ENCODE measurements around the gene LYSET.
A peak's percentile ranks its signal among the peaks of the same experiment; 100 is the strongest.
"Not testable (repeated sequence)": the region's sequence is repeated elsewhere in the genome, so short reads cannot be mapped to it uniquely, and the experiment has no call there.

The LYSET gene

DNA sequence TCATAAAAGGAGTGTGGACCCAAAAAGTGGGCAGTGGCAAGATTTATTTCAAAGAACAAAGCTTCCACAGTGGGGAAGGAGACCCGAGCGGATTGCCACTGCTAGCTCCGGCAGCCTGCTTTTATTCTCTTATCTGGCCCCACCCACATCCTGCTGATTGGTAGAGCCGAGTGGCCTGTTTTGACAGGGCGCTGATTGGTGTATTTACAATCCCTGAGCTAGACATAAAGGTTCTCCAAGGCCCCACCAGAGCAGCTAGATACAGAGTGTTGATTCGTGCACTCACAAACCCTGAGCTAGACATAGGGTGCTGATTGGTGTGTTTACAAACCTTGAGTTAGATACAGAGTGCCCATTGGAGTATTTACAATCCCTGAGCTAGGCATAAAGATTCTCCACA is 15.5 kb upstream of the LYSET start:
- DNase-seq = not testable (repeated sequence)

DNA sequence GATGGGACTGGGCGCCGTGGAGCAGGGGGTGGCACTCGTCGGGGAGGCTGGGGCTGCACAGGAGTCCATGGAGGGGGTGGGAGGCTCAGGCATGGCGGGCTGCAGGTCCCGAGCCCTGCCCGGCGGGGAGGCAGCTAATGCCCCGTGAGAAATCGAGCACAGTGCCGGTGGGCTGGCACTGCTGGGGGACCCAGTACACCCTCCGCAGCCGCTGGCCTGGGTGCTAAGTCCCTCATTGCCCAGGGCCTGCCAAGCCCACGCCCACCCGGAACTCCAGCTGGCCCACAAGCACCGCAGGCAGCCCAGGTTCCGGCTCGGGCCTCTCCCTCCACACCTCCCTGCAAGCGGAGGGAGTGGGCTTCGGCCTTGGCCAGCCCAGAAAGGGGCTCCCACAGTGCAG is 15.0 kb upstream of the LYSET start:
- DNase-seq = not testable (repeated sequence)

DNA sequence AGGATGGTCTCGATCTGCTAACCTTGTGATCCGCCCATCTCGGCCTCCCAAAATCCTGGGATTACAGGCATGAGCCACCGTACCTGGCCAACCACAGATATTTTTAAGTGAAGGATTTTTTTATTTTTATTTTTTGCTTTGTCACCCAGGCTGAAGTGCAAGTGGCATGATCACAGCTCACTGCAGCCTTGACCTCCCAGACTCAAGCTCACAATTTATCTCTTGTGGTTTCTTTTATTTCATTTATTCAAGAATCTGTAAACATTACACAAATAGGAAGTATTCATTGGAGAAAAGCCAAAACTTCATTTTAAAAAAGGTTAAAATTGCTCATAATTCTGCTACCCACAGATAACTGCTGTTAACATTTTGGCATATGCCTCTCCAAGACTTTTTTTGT is 13.7 kb upstream of the LYSET start:
- no peak for DNase-seq

GRCh38 chr14:93173943-93174395 is 11.1 kb upstream of the LYSET start:
- no peak for DNase-seq

GRCh38 chr14:93174731-93175130 is 10.4 kb upstream of the LYSET start:
- DNase-seq = not testable (repeated sequence)

DNA sequence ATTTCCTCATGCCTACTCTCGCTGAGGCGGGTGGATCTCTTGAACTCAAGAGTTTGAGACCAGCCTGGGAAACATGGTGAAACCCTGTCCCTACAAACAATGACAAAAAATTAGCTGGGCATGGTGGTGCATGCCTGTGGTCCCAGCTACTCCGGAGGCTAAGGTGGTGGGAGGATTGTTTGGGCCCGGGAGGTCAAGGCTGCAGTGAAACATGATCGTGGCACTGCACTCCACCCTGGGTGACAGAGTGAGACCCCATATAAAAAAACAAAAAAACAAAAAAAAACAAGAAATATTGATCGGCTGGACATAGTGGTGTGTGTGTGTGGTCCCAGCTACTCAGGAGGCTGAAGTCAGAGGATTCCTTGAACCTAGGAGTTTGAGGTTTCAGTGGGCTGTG is 9.6 kb upstream of the LYSET start:
- DNase-seq = no peak

GRCh38 chr14:93183596-93184317 is 1.4 kb upstream of the LYSET start:
- DNase-seq = no peak

DNA sequence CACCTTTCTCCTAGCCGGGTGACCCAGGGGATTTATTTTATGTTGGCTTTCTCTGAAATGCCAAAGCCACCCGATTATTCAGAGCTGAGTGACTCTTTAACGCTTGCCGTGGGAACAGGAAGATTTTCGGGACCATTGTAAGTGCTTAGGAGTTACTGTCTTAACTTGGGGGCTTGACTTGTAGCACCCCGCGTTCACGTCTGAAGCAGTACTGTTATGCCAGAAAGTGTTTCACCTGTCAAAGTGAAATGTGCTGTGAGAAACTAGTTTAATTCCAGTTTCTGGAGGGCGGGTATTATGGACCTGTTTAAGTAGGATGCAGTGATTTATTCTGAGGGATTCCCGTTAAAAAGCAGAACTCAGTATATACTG is 218 bp downstream of the LYSET start:
- no peak for DNase-seq

DNA sequence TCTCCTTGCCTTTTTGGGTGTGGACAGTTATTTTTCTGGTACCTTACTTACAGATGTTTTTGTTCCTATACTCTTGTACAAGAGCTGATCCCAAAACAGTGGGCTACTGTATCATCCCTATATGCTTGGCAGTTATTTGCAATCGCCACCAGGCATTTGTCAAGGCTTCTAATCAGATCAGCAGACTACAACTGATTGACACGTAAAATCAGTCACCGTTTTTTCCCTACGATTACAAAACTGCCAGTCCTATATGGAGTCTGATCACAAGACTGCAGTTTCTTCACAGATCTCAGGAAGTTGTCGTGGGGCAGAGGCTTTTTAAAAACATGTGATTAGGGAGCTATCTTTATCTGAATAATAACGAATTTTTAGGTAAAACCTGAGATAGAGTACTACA is 1.3 kb downstream of the LYSET start:
- no peak for DNase-seq

- no peak for DNase-seq
Observed at GRCh38 chr14:93186956-93187355, 1.8 kb downstream of the LYSET start.

DNA sequence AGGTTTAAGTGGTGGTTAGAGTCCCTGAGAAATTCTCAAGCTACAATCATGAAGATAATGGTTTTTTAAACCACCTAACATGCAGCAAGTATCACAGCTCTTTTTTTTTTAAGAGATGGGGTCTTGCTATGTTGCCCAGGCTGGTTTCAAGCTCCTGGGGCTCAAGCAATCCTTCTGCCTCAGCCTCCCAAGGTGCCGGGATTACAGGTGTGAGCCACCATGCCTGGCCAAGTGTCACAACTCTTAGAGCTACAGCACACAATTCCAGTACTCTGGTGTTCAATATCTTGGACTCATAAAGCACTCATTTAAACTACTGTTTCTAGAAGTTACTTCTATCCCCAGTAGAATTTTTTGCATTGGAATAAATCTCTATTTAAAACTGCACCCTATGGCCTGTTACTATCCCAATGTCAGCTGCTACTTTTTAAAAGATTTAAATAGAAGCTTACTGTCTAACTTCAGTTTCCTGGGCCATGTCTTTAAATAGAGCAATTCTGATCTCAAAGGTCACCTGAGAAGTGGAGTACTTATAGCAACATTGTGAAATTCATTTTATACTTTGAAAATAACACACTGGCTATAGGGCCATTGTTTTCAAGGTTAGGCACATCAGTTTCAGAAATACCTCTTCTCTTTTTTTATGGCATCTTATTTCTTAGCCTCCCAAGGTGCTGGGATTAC is 10.3 kb downstream of the LYSET start:
- no peak for DNase-seq

- no peak for DNase-seq
Observed at GRCh38 chr14:93199031-93199430, 13.9 kb downstream of the LYSET start.

DNA sequence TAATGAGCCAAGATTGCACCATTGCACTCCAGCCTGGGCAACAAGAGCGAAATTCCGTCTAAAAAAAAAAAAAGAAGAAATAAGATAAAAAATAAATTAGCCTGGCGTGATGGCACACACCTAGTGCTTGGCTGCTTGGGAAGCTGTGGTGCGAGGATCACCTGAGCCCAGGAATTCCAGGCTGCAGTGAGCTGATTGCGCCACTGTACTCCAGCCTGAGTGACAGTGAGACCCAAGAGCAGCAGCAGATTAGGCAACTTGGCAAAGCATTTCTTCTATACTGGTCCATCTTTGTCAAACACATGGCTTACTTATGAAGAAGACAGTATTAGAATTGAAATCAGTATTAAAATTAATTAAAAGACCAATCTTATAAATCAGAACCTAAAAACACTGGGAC is 15.4 kb downstream of the LYSET start:
- DNase-seq = no peak

GRCh38 chr14:93201155-93201704 is 16.1 kb downstream of the LYSET start:
- DNase-seq = no peak

- peak; percentile 92 for DNase-seq
Observed at GRCh38 chr14:93206793-93207467, 21.8 kb downstream of the LYSET start, which contains the start of the genes GON7 and UBR7. Gene GON7 (minus strand): TSS chr14:93207065. CDS start chr14:93207037, 28 bp downstream. Gene UBR7 (plus strand): TSS chr14:93207256. CDS start chr14:93207292, 36 bp downstream.

DNA sequence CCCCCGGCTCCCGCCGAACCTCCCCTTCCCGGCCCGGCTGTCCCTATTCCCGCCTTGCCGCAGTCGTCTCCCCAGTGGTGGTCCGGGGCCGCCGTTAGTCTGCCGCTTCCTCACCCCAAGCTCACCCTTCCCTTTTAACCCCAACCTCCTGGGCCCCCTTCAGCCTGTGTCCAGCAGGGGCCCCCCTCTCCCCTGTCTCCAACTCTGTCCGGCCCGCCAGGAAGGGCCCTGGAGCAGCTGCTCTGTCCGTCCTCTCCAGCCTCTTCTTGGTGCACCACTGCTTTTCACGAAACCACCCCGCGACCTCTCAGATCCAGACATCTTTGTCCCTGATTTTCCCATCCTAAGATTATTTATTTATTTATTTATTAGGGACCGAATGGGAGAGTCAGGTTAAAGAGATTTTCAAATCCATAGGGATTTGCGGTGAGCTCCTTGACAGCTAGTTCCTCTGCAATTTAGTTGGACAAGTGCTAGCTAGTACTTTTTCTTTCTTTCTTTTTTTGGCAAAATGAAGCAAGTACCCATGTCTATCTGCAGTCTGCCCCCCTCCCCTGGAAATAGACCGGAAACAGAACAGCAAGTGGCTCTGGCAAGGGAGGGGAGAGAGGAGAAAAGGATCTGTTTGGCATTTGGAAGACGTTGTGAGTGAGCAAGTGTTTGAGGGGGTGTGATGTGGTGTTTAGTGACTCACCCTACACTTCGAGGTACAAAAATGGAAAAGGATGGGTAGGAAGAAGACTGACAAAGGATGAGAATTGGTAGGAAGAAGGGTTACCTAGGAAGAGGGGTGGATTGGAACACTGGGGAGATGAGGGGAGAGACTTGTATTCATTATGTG is 22.6 kb downstream of the LYSET start:
- DNase-seq = peak; percentile 30

- no peak for DNase-seq
Observed at GRCh38 chr14:93212432-93212831, 27.3 kb downstream of the LYSET start.

GRCh38 chr14:93214598-93214997 is 29.5 kb downstream of the LYSET start:
- no peak for DNase-seq

- peak; percentile 43 for DNase-seq
Observed at GRCh38 chr14:93219103-93219726, 34.1 kb downstream of the LYSET start.

GRCh38 chr14:93220509-93220908 is 35.4 kb downstream of the LYSET start:
- no peak for DNase-seq

DNA sequence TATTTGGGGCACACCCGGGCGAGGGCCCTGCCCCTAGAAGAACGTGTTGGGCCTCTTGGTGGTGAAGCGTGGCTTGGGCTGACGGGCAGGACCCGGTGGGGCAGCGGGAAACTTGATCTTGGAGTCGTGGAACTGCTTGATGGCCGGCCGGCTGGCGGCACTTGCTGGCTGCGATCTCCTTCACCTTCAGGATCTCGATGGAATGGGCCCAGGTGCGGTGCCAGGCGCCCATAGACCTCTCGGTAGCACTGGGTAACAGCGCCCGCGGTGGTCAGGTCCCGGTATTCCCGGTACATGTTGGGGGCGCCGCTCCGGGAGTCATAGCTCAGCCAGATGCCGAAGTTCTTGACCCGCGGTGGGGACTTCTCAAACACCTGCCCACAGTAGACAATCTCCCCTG is 38.4 kb downstream of the LYSET start:
- no peak for DNase-seq

GRCh38 chr14:93228550-93228949 is 43.4 kb downstream of the LYSET start:
- no peak for DNase-seq

All from stimulated activated CD4-positive, alpha-beta T cell treated with anti-CD3 and anti-CD28 coated beads, Interleukin-4, amount 100 ng/mL, for 24 hours (primary cell).